ENCODE data around the gene LYST.

The LYST gene

GRCh38 chr1:235781807-235782206 lies 84.9 kb downstream of the LYST start:
- Histone ChIP-seq H3F3A (ENCODE audit: insufficient read depth) (no peaks in the 10 kb centered on the region; the same call in 1 of the 2 replicates), H3K36me3 (ENCODE audit: low read length) (no peaks in the 10 kb centered on the region), H3K4me2 (ENCODE audit: low read depth, low read length, poor library complexity, severe bottlenecking) (no peak overlapping the region), H3K27ac (ENCODE audit: low read depth, low read length) (no peak overlapping the region), H3K9ac (ENCODE audit: low read length) (no peak overlapping the region), H3K4me3 (ENCODE audit: insufficient read depth, low read length, poor library complexity, severe bottlenecking) (no peak overlapping the region), H3K9me3 (ENCODE audit: insufficient read depth, low read length) (no peaks in the 10 kb centered on the region), H3K9me2 (replicated peaks; ENCODE audit: insufficient read depth, low read length) (no peaks in the 10 kb centered on the region), H4K20me1 (ENCODE audit: low read depth, low read length) (no peaks in the 10 kb centered on the region), H2AFZ (ENCODE audit: low read depth, low read length, severe bottlenecking) (no peak overlapping the region), H3K79me2 (ENCODE audit: insufficient read depth, low read length) (no peaks in the 10 kb centered on the region), H3K27me3 (ENCODE audit: low read length) (no peaks in the 10 kb centered on the region)
- no peak for TF ChIP-seq CTCF (IDR thresholded peaks at IDR 0.05; ENCODE audit: insufficient read depth, low read length, poor library complexity, severe bottlenecking)
- no peak for TF ChIP-seq EZH2phosphoT487 (conservative IDR thresholded peaks at IDR 0.05; ENCODE audit: low read length)

DNA sequence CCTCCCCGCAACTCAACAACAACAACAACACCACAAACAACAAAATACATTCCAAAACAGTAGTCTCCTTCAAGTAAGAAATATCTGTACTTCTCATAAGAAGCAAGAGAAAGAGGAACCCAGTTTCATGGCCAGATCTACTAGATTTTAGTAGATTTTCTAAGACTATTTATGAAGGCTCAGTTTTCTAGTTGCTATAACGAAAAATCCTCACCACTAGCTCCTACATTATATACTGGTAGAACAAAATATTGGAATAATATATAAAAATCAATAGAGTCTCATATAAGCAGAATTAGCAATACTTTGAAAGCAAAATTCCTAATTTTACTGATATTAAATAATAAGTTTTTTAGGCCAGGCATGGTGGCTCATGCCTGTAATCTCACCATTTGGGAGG lies 86.9 kb downstream of the LYST start:
- Histone ChIP-seq H3K36me3 (ENCODE audit: low read length) (no peaks in the 10 kb centered on the region), H3K4me2 (ENCODE audit: low read depth, low read length, poor library complexity, severe bottlenecking) (no peak overlapping the region), H2AFZ (ENCODE audit: low read depth, low read length, severe bottlenecking) (no peak overlapping the region), H3K79me2 (ENCODE audit: insufficient read depth, low read length) (no peaks in the 10 kb centered on the region), H3F3A (ENCODE audit: insufficient read depth) (no peaks in the 10 kb centered on the region; the same call in 1 of the 2 replicates), H3K9me2 (replicated peaks; ENCODE audit: insufficient read depth, low read length) (no peaks in the 10 kb centered on the region), H3K9ac (ENCODE audit: low read length) (no peak overlapping the region), H3K27ac (ENCODE audit: low read depth, low read length) (no peak overlapping the region), H3K4me3 (ENCODE audit: insufficient read depth, low read length, poor library complexity, severe bottlenecking) (no peak overlapping the region), H3K27me3 (ENCODE audit: low read length) (no peaks in the 10 kb centered on the region), H4K20me1 (ENCODE audit: low read depth, low read length) (no peaks in the 10 kb centered on the region), H3K9me3 (ENCODE audit: insufficient read depth, low read length) (no peaks in the 10 kb centered on the region)
- no peak for TF ChIP-seq EZH2phosphoT487 (conservative IDR thresholded peaks at IDR 0.05; ENCODE audit: low read length)
- no peak for TF ChIP-seq CTCF (IDR thresholded peaks at IDR 0.05; ENCODE audit: insufficient read depth, low read length, poor library complexity, severe bottlenecking)

DNA sequence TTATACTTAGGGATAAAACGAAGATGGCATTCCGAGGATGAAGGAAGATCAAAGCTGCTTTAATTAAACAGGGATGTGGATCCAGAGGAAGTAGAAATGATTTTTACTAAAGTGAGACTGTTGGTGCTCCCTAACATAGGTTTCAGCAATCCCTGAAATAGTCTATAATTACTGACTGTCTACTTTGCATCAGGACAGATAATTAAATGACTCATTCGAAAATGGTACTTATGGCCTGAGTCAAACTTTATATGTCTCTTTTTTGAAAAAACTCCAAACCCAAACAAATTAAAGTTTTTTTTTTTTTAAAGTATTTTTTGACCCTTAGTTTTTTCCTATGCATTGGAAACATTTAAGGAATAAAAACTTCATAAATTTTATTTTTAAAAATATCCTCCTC lies 90.3 kb downstream of the LYST start:
- no peak for TF ChIP-seq CTCF (IDR thresholded peaks at IDR 0.05; ENCODE audit: insufficient read depth, low read length, poor library complexity, severe bottlenecking)
- no peak for TF ChIP-seq EZH2phosphoT487 (conservative IDR thresholded peaks at IDR 0.05; ENCODE audit: low read length)
- Histone ChIP-seq H3K4me2 (ENCODE audit: low read depth, low read length, poor library complexity, severe bottlenecking) (no peak overlapping the region), H3F3A (ENCODE audit: insufficient read depth) (no peaks in the 10 kb centered on the region; the same call in 1 of the 2 replicates), H3K4me3 (ENCODE audit: insufficient read depth, low read length, poor library complexity, severe bottlenecking) (no peak overlapping the region), H3K27me3 (ENCODE audit: low read length) (no peaks in the 10 kb centered on the region), H3K9me2 (replicated peaks; ENCODE audit: insufficient read depth, low read length) (no peaks in the 10 kb centered on the region), H3K9me3 (ENCODE audit: insufficient read depth, low read length) (no peaks in the 10 kb centered on the region), H3K27ac (ENCODE audit: low read depth, low read length) (no peak overlapping the region), H4K20me1 (ENCODE audit: low read depth, low read length) (no peaks in the 10 kb centered on the region), H2AFZ (ENCODE audit: low read depth, low read length, severe bottlenecking) (no peak overlapping the region), H3K36me3 (ENCODE audit: low read length) (no peaks in the 10 kb centered on the region), H3K79me2 (ENCODE audit: insufficient read depth, low read length) (no peaks in the 10 kb centered on the region), H3K9ac (ENCODE audit: low read length) (no peak overlapping the region)
